DND-41 (cell line): Measurements from ENCODE around the gene INPP5A.

ENCODE experiments used
- CTCF ChIP-seq: IDR thresholded peaks from 2 replicates; pipeline ENCODE4 v1.5.1; 2012; ENCODE audit warnings: borderline replicate concordance, low read length, moderate library complexity, mild to moderate bottlenecking; ENCODE audit not compliant: poor library complexity, severe bottlenecking; ENCODE audit errors: extremely low read depth
- EZH2 ChIP-seq: IDR thresholded peaks from 3 replicates; pipeline ENCODE4 v1.6.1; 2012; ENCODE audit warnings: borderline replicate concordance, low read depth, mild to moderate bottlenecking, moderate library complexity, low read length, inconsistent platforms; ENCODE audit not compliant: severe bottlenecking

- no peak for TF ChIP-seq CTCF
- no peak for TF ChIP-seq EZH2
Observed at GRCh38 chr10:132630156-132630555, 92.6 kb downstream of the INPP5A start.
